HepG2 (cell line): ENCODE measurements around the gene TBCD.

Source experiments
- AKAP8 ChIP-seq: sonication (generic); formaldehyde crosslinking; IDR thresholded peaks from 2 replicates; pipeline ENCODE4 v1.5.1; 2020; ENCODE audit warnings: mild to moderate bottlenecking, missing genetic modification reagents
- ARHGAP35 ChIP-seq: sonication (generic); formaldehyde crosslinking; IDR thresholded peaks from 2 replicates; pipeline ENCODE4 v1.9.0; 2022; ENCODE audit warnings: mild to moderate bottlenecking, inconsistent platforms, moderate library complexity, missing genetic modification reagents, borderline replicate concordance
- CTCF ChIP-seq: sonication (generic); formaldehyde crosslinking; IDR thresholded peaks from 2 replicates; pipeline ENCODE4 v1.5.0; 2020; ENCODE audit warnings: mild to moderate bottlenecking, missing genetic modification reagents, moderate library complexity
- EZH2 ChIP-seq: conservative IDR thresholded peaks from 2 replicates; pipeline ENCODE4 v1.6.1; 2012; ENCODE audit warnings: mild to moderate bottlenecking, low read depth, low read length, moderate library complexity
- ZNF512 ChIP-seq: sonication (generic); formaldehyde crosslinking; IDR thresholded peaks from 2 replicates; pipeline ENCODE4 v1.4.0; 2020; ENCODE audit warnings: mild to moderate bottlenecking, missing genetic modification reagents

- TF ChIP-seq ZNF512 (CRISPR knock-in tag) = no peak
- TF ChIP-seq CTCF (CRISPR knock-in tag) = peak; percentile 99
- no peak for TF ChIP-seq AKAP8 (CRISPR knock-in tag)
- no peak for TF ChIP-seq EZH2
- no peak for TF ChIP-seq ARHGAP35
Measured at GRCh38 chr17:82775001-82775823, 23.3 kb downstream of the TBCD start.
